Osteoblast (primary cell): Measurements from ENCODE around the gene GRB10. TPM values are rescaled to one million over a fixed set of nuclear protein-coding genes. Genes with fewer than 3 reads are reported as not detected.

Experiments used
- DNase-seq: peaks from one replicate; pipeline ENCODE4 v3.0.0; 2011; ENCODE audit warnings: low spot score, mixed read lengths; ENCODE audit not compliant: insufficient read length; ENCODE audit errors: missing footprints
- H2AFZ ChIP-seq: 2 replicates; pipeline ENCODE4 v1.6.0; 2011; ENCODE audit warnings: mild to moderate bottlenecking, low read length
- H3K27ac ChIP-seq: 2 replicates; pipeline ENCODE4 v1.5.1; 2011; ENCODE audit warnings: mild to moderate bottlenecking, low read depth, low read length, moderate library complexity
- H3K27me3 ChIP-seq: 2 replicates; pipeline ENCODE4 v1.6.0; 2012; ENCODE audit warnings: mild to moderate bottlenecking, control low read depth, inconsistent platforms, low read length, moderate library complexity; ENCODE audit not compliant: insufficient read depth
- H3K36me3 ChIP-seq: 2 replicates; pipeline ENCODE4 v1.5.1; 2011; ENCODE audit warnings: mild to moderate bottlenecking, low read length, control low read depth, moderate library complexity; ENCODE audit not compliant: insufficient read depth
- H3K4me1 ChIP-seq: 2 replicates; pipeline ENCODE4 v1.5.1; 2011; ENCODE audit warnings: mild to moderate bottlenecking, low read length, control low read depth, moderate library complexity; ENCODE audit not compliant: insufficient read depth
- H3K4me2 ChIP-seq: 2 replicates; pipeline ENCODE4 v1.6.0; 2011; ENCODE audit warnings: mild to moderate bottlenecking, low read length; ENCODE audit not compliant: insufficient read depth
- H3K4me3 ChIP-seq: fragments of 200-600 bp; sonication (generic); 3 replicates; pipeline ENCODE4 v1.5.1; 2012; ENCODE audit warnings: mild to moderate bottlenecking, low read length, inconsistent platforms; ENCODE audit not compliant: insufficient read depth
- H3K79me2 ChIP-seq: 2 replicates; pipeline ENCODE4 v1.6.0; 2012; ENCODE audit warnings: mild to moderate bottlenecking, low read length, control low read depth, inconsistent platforms; ENCODE audit not compliant: insufficient read depth
- H3K9me3 ChIP-seq: 2 replicates; pipeline ENCODE4 v1.5.1; 2011; ENCODE audit warnings: low read depth, low read length, control low read depth
- H4K20me1 ChIP-seq: 2 replicates; pipeline ENCODE4 v1.6.0; 2012; ENCODE audit warnings: mild to moderate bottlenecking, low read length, control low read depth; ENCODE audit not compliant: insufficient read depth
- total RNA-seq: library from RNA; depleted of rRNA; stranded (reverse); fragments of >200 nt; gene quantifications from 2 replicates; pipeline ENCODE4 v1.2.3, GENCODE V29; 2012
- TF ChIP-seq, protein P1 (sequence below): IDR thresholded peaks from 2 replicates; pipeline ENCODE4 v1.5.1; 2011; ENCODE audit warnings: mild to moderate bottlenecking, low read depth, low read length, moderate library complexity; ENCODE audit errors: extremely low read depth

The GRB10 gene
- total RNA-seq, 1 donor, result 62.6 TPM

DNA sequence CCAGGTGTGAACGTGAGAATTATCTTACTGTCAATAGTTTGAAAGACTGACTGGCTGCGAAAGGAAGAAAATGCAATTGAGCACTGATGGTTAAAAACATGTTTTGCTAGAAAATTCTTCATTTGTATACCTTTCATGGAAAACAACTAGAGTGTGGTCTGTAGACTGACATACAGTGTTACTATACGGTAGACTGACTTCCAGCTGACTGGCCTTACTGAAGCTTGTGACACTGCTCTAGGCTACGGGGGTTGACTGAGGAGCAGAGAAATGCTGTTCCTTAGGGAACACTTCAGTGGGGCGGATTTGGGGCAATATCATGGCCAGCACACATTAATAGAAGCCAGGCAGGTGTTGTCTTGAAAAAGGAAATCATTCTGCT, 191.6 kb downstream of the GRB10 start:
- no peak overlapping the region for H2AFZ ChIP-seq
- no peak overlapping the region for H3K4me2 ChIP-seq
- H3K4me3 ChIP-seq, result no peak overlapping the region
- no peaks in the 10 kb centered on the region for H3K4me1 ChIP-seq
- H3K79me2 ChIP-seq, result no peaks in the 10 kb centered on the region
- TF ChIP-seq, protein P1, sequence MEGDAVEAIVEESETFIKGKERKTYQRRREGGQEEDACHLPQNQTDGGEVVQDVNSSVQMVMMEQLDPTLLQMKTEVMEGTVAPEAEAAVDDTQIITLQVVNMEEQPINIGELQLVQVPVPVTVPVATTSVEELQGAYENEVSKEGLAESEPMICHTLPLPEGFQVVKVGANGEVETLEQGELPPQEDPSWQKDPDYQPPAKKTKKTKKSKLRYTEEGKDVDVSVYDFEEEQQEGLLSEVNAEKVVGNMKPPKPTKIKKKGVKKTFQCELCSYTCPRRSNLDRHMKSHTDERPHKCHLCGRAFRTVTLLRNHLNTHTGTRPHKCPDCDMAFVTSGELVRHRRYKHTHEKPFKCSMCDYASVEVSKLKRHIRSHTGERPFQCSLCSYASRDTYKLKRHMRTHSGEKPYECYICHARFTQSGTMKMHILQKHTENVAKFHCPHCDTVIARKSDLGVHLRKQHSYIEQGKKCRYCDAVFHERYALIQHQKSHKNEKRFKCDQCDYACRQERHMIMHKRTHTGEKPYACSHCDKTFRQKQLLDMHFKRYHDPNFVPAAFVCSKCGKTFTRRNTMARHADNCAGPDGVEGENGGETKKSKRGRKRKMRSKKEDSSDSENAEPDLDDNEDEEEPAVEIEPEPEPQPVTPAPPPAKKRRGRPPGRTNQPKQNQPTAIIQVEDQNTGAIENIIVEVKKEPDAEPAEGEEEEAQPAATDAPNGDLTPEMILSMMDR, result no peak
- H3K9me3 ChIP-seq, result no peaks in the 10 kb centered on the region
- H4K20me1 ChIP-seq, result no peaks in the 10 kb centered on the region
- H3K27ac ChIP-seq, result no peak overlapping the region
- peaks cover 23% of the 10 kb centered on the region for H3K36me3 ChIP-seq
- peak; percentile 72 for DNase-seq
- H3K27me3 ChIP-seq, result no peaks in the 10 kb centered on the region

DNA sequence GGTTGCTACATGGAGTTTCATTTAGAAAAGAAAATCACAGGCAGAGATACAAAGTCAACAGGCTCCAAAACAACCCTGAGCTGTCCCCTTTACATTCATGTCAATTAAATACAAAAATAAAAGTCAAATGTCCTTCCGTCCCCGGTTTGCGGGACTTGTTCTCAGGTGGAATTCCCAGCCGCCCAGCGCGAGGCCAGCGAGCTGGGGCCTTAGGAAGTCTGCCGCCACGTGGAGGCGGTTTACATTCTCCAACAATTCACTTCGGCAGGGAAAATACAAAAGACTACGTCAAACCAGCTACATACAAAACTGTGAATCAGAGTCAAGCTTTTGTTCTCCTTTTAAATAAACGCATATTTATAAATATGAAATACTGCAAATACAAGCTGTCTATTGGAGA, 192.2 kb downstream of the GRB10 start:
- TF ChIP-seq, protein P1, result no peak
- peaks cover 23% of the 10 kb centered on the region for H3K36me3 ChIP-seq
- no peaks in the 10 kb centered on the region for H3K27me3 ChIP-seq

DNA sequence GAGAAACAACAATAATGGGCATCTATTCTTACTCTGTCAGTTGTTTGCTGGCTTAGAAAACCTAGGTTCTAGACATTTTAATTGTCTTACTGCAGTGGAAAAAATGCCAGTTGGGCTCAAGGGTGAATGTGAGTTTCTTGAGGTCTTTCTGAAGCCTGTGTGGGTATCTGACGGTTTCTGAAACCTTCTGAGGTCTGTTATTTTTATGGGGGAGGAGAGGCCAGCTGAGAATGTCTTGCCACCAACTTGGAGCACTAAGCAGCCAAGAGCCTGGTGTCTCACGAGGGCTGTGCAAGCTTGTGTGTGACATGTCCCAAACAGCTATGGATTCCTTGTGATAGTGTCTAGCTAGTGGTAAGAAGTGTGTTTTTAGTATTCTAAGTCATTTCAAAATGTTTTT, 193.3 kb downstream of the GRB10 start:
- no peak overlapping the region for H3K4me2 ChIP-seq
- no peaks in the 10 kb centered on the region for H3K27me3 ChIP-seq
- no peaks in the 10 kb centered on the region for H3K79me2 ChIP-seq
- H2AFZ ChIP-seq, result no peak overlapping the region
- no peak overlapping the region for H3K27ac ChIP-seq
- TF ChIP-seq, protein P1, result no peak
- no peak for DNase-seq
- H3K4me1 ChIP-seq, result no peaks in the 10 kb centered on the region
- H3K9me3 ChIP-seq, result no peaks in the 10 kb centered on the region
- H3K36me3 ChIP-seq, result peaks cover 16% of the 10 kb centered on the region
- no peaks in the 10 kb centered on the region for H4K20me1 ChIP-seq
- H3K4me3 ChIP-seq, result no peak overlapping the region

More for the DNA sequence above, 192.2 kb downstream of the GRB10 start:
- no peaks in the 10 kb centered on the region for H3K4me1 ChIP-seq
- no peak overlapping the region for H3K4me2 ChIP-seq
- no peak overlapping the region for H2AFZ ChIP-seq
- no peaks in the 10 kb centered on the region for H3K9me3 ChIP-seq
- DNase-seq, result no peak
- H3K4me3 ChIP-seq, result no peak overlapping the region
- H4K20me1 ChIP-seq, result no peaks in the 10 kb centered on the region
- no peaks in the 10 kb centered on the region for H3K79me2 ChIP-seq
- H3K27ac ChIP-seq, result no peak overlapping the region

DNA sequence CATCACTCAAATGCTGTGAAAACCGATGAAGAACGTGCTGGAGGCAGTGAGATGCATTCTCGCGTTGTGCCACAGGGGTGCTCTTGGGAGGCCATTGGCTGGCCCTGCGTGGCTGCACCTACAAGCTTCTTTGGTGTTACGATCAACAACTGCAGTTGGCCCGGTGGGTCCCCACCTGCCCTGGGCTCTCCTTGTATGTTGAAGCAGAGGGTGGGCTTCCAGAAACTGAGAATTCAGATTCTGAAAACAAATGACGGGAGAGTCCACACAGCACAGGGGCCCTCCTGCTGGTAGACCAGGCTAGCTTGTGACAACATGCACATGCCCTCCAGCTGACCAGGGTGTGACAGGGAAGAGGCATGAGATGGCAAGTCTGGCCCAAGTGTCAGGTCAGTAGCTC, 193.8 kb downstream of the GRB10 start:
- no peaks in the 10 kb centered on the region for H4K20me1 ChIP-seq
- no peaks in the 10 kb centered on the region for H3K9me3 ChIP-seq
- H3K4me2 ChIP-seq, result no peak overlapping the region
- no peaks in the 10 kb centered on the region for H3K79me2 ChIP-seq
- no peak overlapping the region for H3K4me3 ChIP-seq
- no peak for DNase-seq
- no peak overlapping the region for H2AFZ ChIP-seq
- TF ChIP-seq, protein P1, result peak; percentile 18
- H3K36me3 ChIP-seq, result peaks cover 11% of the 10 kb centered on the region
- no peaks in the 10 kb centered on the region for H3K4me1 ChIP-seq
- no peak overlapping the region for H3K27ac ChIP-seq
- H3K27me3 ChIP-seq, result no peaks in the 10 kb centered on the region
